Endothelial cell of umbilical vein (primary cell): Measurements from ENCODE around the gene SREBF1. TPM values are rescaled to one million over a fixed set of nuclear protein-coding genes. Genes with fewer than 3 reads are reported as not detected.

ENCODE experiments used
- BruUV-seq: library from RNA; stranded (reverse); fragments of 400-500 nt; replicated peaks from 2 replicates; lab custom pipeline; 2021; lab: Mats Ljungman, UMichigan
- CTCF ChIA-PET: fragments of 300-600, 350-600 bp; sonication (Branson Sonifier 250); formaldehyde crosslinking; loops from one replicate; lab custom pipeline; 2021; ENCODE audit warnings: antibody characterized with exemption, inconsistent platforms; lab: Charles Lee
- POLR2A ChIA-PET: fragments of 300-600, 350-600 bp; sonication (Branson Sonifier 250); formaldehyde crosslinking; loops from one replicate; lab custom pipeline; 2021; ENCODE audit warnings: antibody characterized with exemption, inconsistent platforms; lab: Charles Lee
- DNase-seq: peaks from one replicate; pipeline ENCODE4 v3.0.0-alpha.2; 2011; ENCODE audit warnings: low read depth, low spot score
- FAIRE-seq: peaks from 2 replicates; lab custom pipeline; 2011; peaks lifted over from hg19 to GRCh38; lab: Jason Lieb, UNC
- H2AFZ ChIP-seq: 2 replicates; pipeline ENCODE4 v1.6.0; 2012; ENCODE audit warnings: low read depth, low read length, control low read depth, inconsistent platforms
- H3K27ac ChIP-seq: 2 replicates; pipeline ENCODE4 v1.5.1; 2011; ENCODE audit warnings: low read depth, mild to moderate bottlenecking, control low read depth, low read length, moderate library complexity; ENCODE audit not compliant: insufficient read depth
- H3K27me3 ChIP-seq, 2 experiments: 2 replicates each; pipeline versions ENCODE4 v1.6.0 to v1.6.1; 2011; ENCODE audit warnings: low read length in 2 of 2, mixed read lengths in 1 of 2; ENCODE audit not compliant: control insufficient read depth in 2 of 2, insufficient read depth in 2 of 2
- H3K36me3 ChIP-seq, 2 experiments: 2 replicates in 1 of 2; 3 replicates in 1 of 2; pipeline ENCODE4 v1.5.1; 2011; ENCODE audit warnings: low read length in 2 of 2, mild to moderate bottlenecking in 1 of 2, moderate library complexity in 1 of 2; ENCODE audit not compliant: control insufficient read depth in 2 of 2, insufficient read depth in 2 of 2; ENCODE audit errors: extremely low read depth in 1 of 2
- H3K4me1 ChIP-seq: 3 replicates; pipeline ENCODE4 v1.5.1; 2011; ENCODE audit warnings: mild to moderate bottlenecking, low read length; ENCODE audit not compliant: control insufficient read depth, insufficient read depth; ENCODE audit errors: extremely low read depth
- H3K4me2 ChIP-seq: 2 replicates; pipeline ENCODE4 v1.6.1; 2011; ENCODE audit warnings: low read length, control low read depth, mixed read lengths; ENCODE audit not compliant: insufficient read depth
- H3K4me3 ChIP-seq, 3 experiments: fragments of 200-600 bp in 1 of 3; sonication (generic), shearing (Covaris generic) in 1 of 3; replicated peaks in 1 of 3; 2 replicates each; pipeline ENCODE4 v1.5.1; 2011 to 2016; ENCODE audit warnings: control low read depth in 3 of 3, low read length in 3 of 3, mild to moderate bottlenecking in 2 of 3, inconsistent platforms in 1 of 3, low read depth in 1 of 3, moderate library complexity in 1 of 3; ENCODE audit not compliant: insufficient read depth in 1 of 3
- H3K79me2 ChIP-seq: 2 replicates; pipeline ENCODE4 v1.6.0; 2012; ENCODE audit warnings: low read length, inconsistent platforms; ENCODE audit not compliant: control insufficient read depth, insufficient read depth
- H3K9ac ChIP-seq: replicated peaks from 2 replicates; pipeline ENCODE3; 2011; ENCODE audit warnings: low read length, control low read depth; ENCODE audit not compliant: insufficient read depth; ENCODE audit errors: extremely low read depth
- H3K9me1 ChIP-seq: replicated peaks from 3 replicates; pipeline ENCODE4 v1.6.0; 2011; ENCODE audit warnings: mild to moderate bottlenecking, low read length; ENCODE audit not compliant: control insufficient read depth, insufficient read depth; ENCODE audit errors: extremely low read depth
- H3K9me3 ChIP-seq: replicated peaks from 2 replicates; pipeline ENCODE4 v1.5.1; 2012; ENCODE audit warnings: low read length, inconsistent platforms; ENCODE audit not compliant: control insufficient read depth, insufficient read depth
- H4K20me1 ChIP-seq: replicated peaks from 2 replicates; pipeline ENCODE3; 2011; ENCODE audit warnings: mild to moderate bottlenecking, low read length; ENCODE audit not compliant: control insufficient read depth, insufficient read depth; ENCODE audit errors: extremely low read depth
- FOS ChIP-seq: IDR thresholded peaks from 2 replicates; pipeline ENCODE4 v1.6.1; 2011; ENCODE audit warnings: mild to moderate bottlenecking, low read length, moderate library complexity, borderline replicate concordance; ENCODE audit not compliant: insufficient read depth
- GATA2 ChIP-seq: IDR thresholded peaks from 2 replicates; pipeline ENCODE4 v1.7.0; 2011; ENCODE audit warnings: low read depth, mild to moderate bottlenecking, moderate library complexity, mixed read lengths, low read length; ENCODE audit not compliant: insufficient read length, insufficient read depth
- JUN ChIP-seq: IDR thresholded peaks from 2 replicates; pipeline ENCODE4 v1.6.1; 2011; ENCODE audit warnings: borderline replicate concordance, low read depth; ENCODE audit not compliant: insufficient read length, insufficient read depth
- MYC ChIP-seq: IDR thresholded peaks from one replicate; pipeline ENCODE4 v1.6.1; 2011; ENCODE audit warnings: mild to moderate bottlenecking, low read depth, low read length
- POLR2AphosphoS5 ChIP-seq: IDR thresholded peaks from 2 replicates; pipeline ENCODE4 v1.6.1; 2012; ENCODE audit warnings: low read depth, mild to moderate bottlenecking, control low read depth, low read length, moderate library complexity; ENCODE audit not compliant: insufficient read depth
- dilution Hi-C: fragments of 300-500 bp; cut with MboI; formaldehyde crosslinking; loops from one replicate; pipeline ENCODE4 v1.15.0; 2019; ENCODE audit warnings: low sequenced_read_pairs; ENCODE audit not compliant: extremely low pct_ligation_motif_present
- intact Hi-C: fragments of 100-400 bp; cut with micrococcal nuclease; formaldehyde crosslinking; loops from one replicate; pipeline ENCODE4 v1.10.0; 2022
- polyA plus RNA-seq, 4 experiments: library from polyadenylated mRNA; depleted of rRNA in 3 of 4; stranded (reverse) in 3 of 4; unstranded in 1 of 4; fragments of >200 nt; gene quantifications; 2 replicates each; pipeline versions ENCODE4 v1.2.1 to v1.2.3, GENCODE V29; 2011 to 2012; ENCODE audit warnings: missing spikeins in 1 of 4
- total RNA-seq: library from RNA; stranded (reverse); gene quantifications from 2 replicates; pipeline ENCODE4 v1.2.3, GENCODE V29; 2021
- TF ChIP-seq, protein P1 (sequence below), 2 donors: IDR thresholded peaks; 1 replicate in 1 of 2; 2 replicates in 1 of 2; pipeline ENCODE4 v1.5.1; 2011; ENCODE audit warnings: low read length in 2 of 2, mild to moderate bottlenecking in 2 of 2, moderate library complexity in 2 of 2, control low read depth in 1 of 2, inconsistent platforms in 1 of 2, low read depth in 1 of 2; ENCODE audit not compliant: insufficient read depth in 1 of 2; ENCODE audit errors: extremely low read depth in 1 of 2

SREBF1 gene
- total and polyA plus RNA-seq, 2 donors (not counting 3 experiments of a cell fraction or from before 2014, with no cell fraction given): 50.4 to 109 TPM

DNA sequence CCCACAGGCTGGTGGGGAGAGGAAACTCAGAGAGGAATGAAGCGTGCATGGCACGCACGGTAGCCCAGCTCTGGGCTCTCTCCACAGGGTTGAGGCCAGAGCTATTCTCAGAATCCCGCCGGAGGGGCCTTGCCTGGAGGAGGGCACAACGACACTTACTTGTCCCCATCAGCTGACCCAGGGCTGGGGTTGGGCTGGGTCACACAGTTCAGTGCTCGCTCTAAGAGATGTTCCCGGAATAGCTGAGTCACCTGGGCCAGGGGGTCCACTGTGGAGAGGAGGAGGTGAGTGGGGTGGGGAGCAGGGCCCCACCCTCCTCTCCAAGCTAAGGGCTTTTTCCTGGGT lies 21.8 kb downstream of the SREBF1 start:
- FAIRE-seq (no peak), DNase-seq (no peak)
- Histone ChIP-seq H3K9ac (no peak overlapping the region), H3K27me3 (no peaks in the 10 kb centered on the region), H3K9me3 (no peaks in the 10 kb centered on the region), H2AFZ (no peak overlapping the region), H4K20me1 (no peaks in the 10 kb centered on the region), H3K4me2 (no peak overlapping the region), H3K4me3 (no peak overlapping the region), H3K27ac (no peak overlapping the region), H3K79me2 (no peaks in the 10 kb centered on the region), H3K9me1 (no peaks in the 10 kb centered on the region), H3K36me3 (peaks cover 19 to 32% of the 10 kb centered on the region in 2 experiments), H3K4me1 (peaks cover 10% of the 10 kb centered on the region)
- ChIA-PET POLR2A (no interaction called here), CTCF (interaction anchor here (0.9 to 8.9 kb wide), 2 partner anchors 26 to 47 kb away, joined by 3 to 68 read pairs; no protein-coding TSS in a partner anchor)
- dilution Hi-C loops: no loop called here
- intact Hi-C loops: loop anchor here (5.0 kb wide), 1 partner anchor 608 kb away; the partner anchor contains the start of gene PLD6
- no peak for TF ChIP-seq POLR2AphosphoS5
- no peak for TF ChIP-seq MYC
- TF ChIP-seq FOS: no peak
- TF ChIP-seq, protein P1, sequence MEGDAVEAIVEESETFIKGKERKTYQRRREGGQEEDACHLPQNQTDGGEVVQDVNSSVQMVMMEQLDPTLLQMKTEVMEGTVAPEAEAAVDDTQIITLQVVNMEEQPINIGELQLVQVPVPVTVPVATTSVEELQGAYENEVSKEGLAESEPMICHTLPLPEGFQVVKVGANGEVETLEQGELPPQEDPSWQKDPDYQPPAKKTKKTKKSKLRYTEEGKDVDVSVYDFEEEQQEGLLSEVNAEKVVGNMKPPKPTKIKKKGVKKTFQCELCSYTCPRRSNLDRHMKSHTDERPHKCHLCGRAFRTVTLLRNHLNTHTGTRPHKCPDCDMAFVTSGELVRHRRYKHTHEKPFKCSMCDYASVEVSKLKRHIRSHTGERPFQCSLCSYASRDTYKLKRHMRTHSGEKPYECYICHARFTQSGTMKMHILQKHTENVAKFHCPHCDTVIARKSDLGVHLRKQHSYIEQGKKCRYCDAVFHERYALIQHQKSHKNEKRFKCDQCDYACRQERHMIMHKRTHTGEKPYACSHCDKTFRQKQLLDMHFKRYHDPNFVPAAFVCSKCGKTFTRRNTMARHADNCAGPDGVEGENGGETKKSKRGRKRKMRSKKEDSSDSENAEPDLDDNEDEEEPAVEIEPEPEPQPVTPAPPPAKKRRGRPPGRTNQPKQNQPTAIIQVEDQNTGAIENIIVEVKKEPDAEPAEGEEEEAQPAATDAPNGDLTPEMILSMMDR (IDR thresholded peaks at IDR 0.05; ENCODE audit: extremely low read depth in 1 of 2, insufficient read depth in 1 of 2, low read depth in 1 of 2, low read length in 2 of 2): no peak
- TF ChIP-seq JUN: no peak
- TF ChIP-seq GATA2: no peak
- BruUV-seq: no TSS peak
